SK-N-SH (cell line): ENCODE data around the gene ARRDC3. TPM values are rescaled to one million over a fixed set of nuclear protein-coding genes. Genes with fewer than 3 reads are reported as not detected.
"Not testable (repeated sequence)": the region's sequence is repeated elsewhere in the genome, so short reads cannot be mapped to it uniquely, and the experiment has no call there.

ENCODE experiments used
- CTCF ChIA-PET: fragments of 300-600, 350-600 bp; formaldehyde crosslinking; extraction: SDS; loops from one replicate; lab custom pipeline; 2021; lab: Yijun Ruan, JAX
- POLR2A ChIA-PET: fragments of 350-600 bp; sonication (Branson Sonifier 250); formaldehyde crosslinking; extraction: SDS; loops from one replicate; lab custom pipeline; 2020; ENCODE audit warnings: antibody characterized with exemption, inconsistent platforms; lab: Yijun Ruan, JAX
- DNase-seq: peaks from one replicate; pipeline ENCODE4 v3.0.0; 2012
- H2AFZ ChIP-seq: fragments of 200-600 bp; sonication (generic); 2 replicates; pipeline ENCODE4 v1.8.1; 2016; ENCODE audit warnings: antibody characterized with exemption, mild to moderate bottlenecking, low read depth
- H3F3A ChIP-seq: fragments of 200-600 bp; sonication (generic); replicated peaks from 2 replicates; pipeline ENCODE3; 2016; ENCODE audit warnings: antibody characterized with exemption, mild to moderate bottlenecking; ENCODE audit not compliant: insufficient read depth
- H3K27ac ChIP-seq, 2 experiments: fragments of 200-500 bp in 1 of 2; fragments of 200-600 bp in 1 of 2; sonication (Bioruptor generic) in 1 of 2; sonication (generic), shearing (Covaris generic) in 1 of 2; 2 replicates each; pipeline versions ENCODE4 v1.5.1 to v1.6.1; 2014 to 2016; ENCODE audit warnings: low read depth in 2 of 2, inconsistent platforms in 1 of 2, low read length in 1 of 2, mild to moderate bottlenecking in 1 of 2, mixed read lengths in 1 of 2
- H3K27me3 ChIP-seq: fragments of 200-600 bp; sonication (generic), shearing (Covaris generic); 2 replicates; pipeline ENCODE4 v1.6.1; 2016; ENCODE audit warnings: mixed run types; ENCODE audit not compliant: insufficient read depth
- H3K36me3 ChIP-seq, 2 experiments: fragments of 200-500 bp in 1 of 2; fragments of 200-600 bp in 1 of 2; sonication (Bioruptor generic) in 1 of 2; sonication (generic) in 1 of 2; replicated peaks in 1 of 2; 2 replicates each; pipeline versions ENCODE3 to v1.5.1; 2014 to 2016; ENCODE audit warnings: low read length in 1 of 2, mild to moderate bottlenecking in 1 of 2; ENCODE audit not compliant: insufficient read depth in 2 of 2, control insufficient read depth in 1 of 2
- H3K4me1 ChIP-seq, 2 experiments: fragments of 200-500 bp in 1 of 2; fragments of 200-600 bp in 1 of 2; sonication (Bioruptor generic) in 1 of 2; sonication (generic), shearing (Covaris generic) in 1 of 2; 2 replicates each; pipeline versions ENCODE4 v1.5.1 to v1.6.1; 2014 to 2016; ENCODE audit warnings: low read depth in 1 of 2, low read length in 1 of 2, mixed run types in 1 of 2; ENCODE audit not compliant: insufficient read depth in 2 of 2, control insufficient read depth in 1 of 2
- H3K4me2 ChIP-seq: fragments of 200-600 bp; sonication (generic), shearing (Covaris generic); 2 replicates; pipeline ENCODE4 v1.6.1; 2017; ENCODE audit warnings: mixed run types
- H3K4me3 ChIP-seq, 2 experiments: fragments of 200-500 bp in 1 of 2; fragments of 200-600 bp in 1 of 2; sonication (Bioruptor generic) in 1 of 2; sonication (generic), shearing (Covaris generic) in 1 of 2; 2 replicates each; pipeline versions ENCODE4 v1.5.1 to v1.8.1; 2014 to 2016; ENCODE audit warnings: low read depth in 2 of 2, inconsistent platforms in 1 of 2, low read length in 1 of 2, mild to moderate bottlenecking in 1 of 2, mixed read lengths in 1 of 2, moderate library complexity in 1 of 2
- H3K79me2 ChIP-seq: fragments of 200-600 bp; sonication (generic); 2 replicates; pipeline ENCODE4 v1.8.1; 2017; ENCODE audit warnings: mild to moderate bottlenecking; ENCODE audit not compliant: insufficient read depth
- H3K9ac ChIP-seq: fragments of 200-600 bp; sonication (generic); 2 replicates; pipeline ENCODE4 v1.6.1; 2017; ENCODE audit warnings: mixed run types
- H3K9me2 ChIP-seq: fragments of 200-600 bp; sonication (generic); 2 replicates; pipeline ENCODE4 v1.6.1; 2017; ENCODE audit warnings: mixed run types
- H3K9me3 ChIP-seq: fragments of 200-600 bp; sonication (generic); 2 replicates; pipeline ENCODE4 v1.6.1; 2017; ENCODE audit warnings: mixed run types, mild to moderate bottlenecking, moderate library complexity
- H4K20me1 ChIP-seq: fragments of 200-600 bp; sonication (generic); 2 replicates; pipeline ENCODE4 v1.6.1; 2017; ENCODE audit warnings: mild to moderate bottlenecking, mixed run types; ENCODE audit not compliant: insufficient read depth
- ELF1 ChIP-seq: IDR thresholded peaks from 2 replicates; pipeline ENCODE4 v1.4.0; 2012
- EZH2phosphoT487 ChIP-seq: fragments of 200-600 bp; sonication (generic); IDR thresholded peaks from 2 replicates; pipeline ENCODE4 v1.6.1; 2017; ENCODE audit warnings: low read depth, mixed run types, mild to moderate bottlenecking, antibody characterized with exemption, moderate library complexity, borderline replicate concordance
- GABPA ChIP-seq: IDR thresholded peaks from 2 replicates; pipeline ENCODE4 v1.4.0; 2012; ENCODE audit warnings: low read depth, mild to moderate bottlenecking
- GATA2 ChIP-seq: sonication (generic); formaldehyde crosslinking; IDR thresholded peaks from 2 replicates; pipeline ENCODE4 v1.5.0; 2020; ENCODE audit warnings: mild to moderate bottlenecking, missing genetic modification reagents
- MXI1 ChIP-seq: IDR thresholded peaks from 2 replicates; pipeline ENCODE4 v1.6.1; 2012; ENCODE audit warnings: mild to moderate bottlenecking, low read depth, low read length, improper control_type of control experiment
- NFIC ChIP-seq: IDR thresholded peaks from 2 replicates; pipeline ENCODE4 v1.4.0; 2012; ENCODE audit warnings: borderline replicate concordance
- NRF1 ChIP-seq: IDR thresholded peaks from 2 replicates; pipeline ENCODE4 v1.6.1; 2012; ENCODE audit warnings: low read depth, mild to moderate bottlenecking, low read length
- RAD21 ChIP-seq: IDR thresholded peaks from 2 replicates; pipeline ENCODE4 v1.6.1; 2012; ENCODE audit warnings: mild to moderate bottlenecking, low read length
- RFX5 ChIP-seq: IDR thresholded peaks from 2 replicates; pipeline ENCODE4 v1.6.1; 2012; ENCODE audit warnings: mild to moderate bottlenecking, improper control_type of control experiment, low read length
- SIN3A ChIP-seq: IDR thresholded peaks from 2 replicates; pipeline ENCODE4 v1.6.1; 2012; ENCODE audit warnings: low read depth, mild to moderate bottlenecking, low read length, moderate library complexity, borderline replicate concordance
- SMC3 ChIP-seq: IDR thresholded peaks from 2 replicates; pipeline ENCODE4 v1.6.1; 2012; ENCODE audit warnings: low read depth, low read length, improper control_type of control experiment
- TAF1 ChIP-seq: IDR thresholded peaks from 2 replicates; pipeline ENCODE4 v1.6.1; 2012; ENCODE audit warnings: low read depth, mild to moderate bottlenecking, low read length, moderate library complexity, borderline replicate concordance
- TCF12 ChIP-seq: IDR thresholded peaks from 2 replicates; pipeline ENCODE4 v1.4.0; 2012
- WGBS: methylation state at CpG from one replicate; pipeline ENCODE4 v1.1.6; 2017; ENCODE audit warnings: low lambda C conversion rate; 5-methylcytosine and 5-hydroxymethylcytosine counted together
- polyA plus RNA-seq, 3 experiments: library from polyadenylated mRNA; depleted of rRNA; stranded (reverse); fragments of >200 nt; gene quantifications; 2 replicates each; pipeline ENCODE4 v1.2.3, GENCODE V29; 2012
- TF ChIP-seq, protein P1 (sequence below): IDR thresholded peaks from 2 replicates; pipeline ENCODE4 v1.4.0; 2012; ENCODE audit warnings: low read depth, borderline replicate concordance
- TF ChIP-seq, protein P2 (sequence below): IDR thresholded peaks from 2 replicates; pipeline ENCODE4 v1.4.0; 2012; ENCODE audit warnings: low read depth
- TF ChIP-seq, protein P3 (sequence below): fragments of 150-350 bp; IDR thresholded peaks from 2 replicates; pipeline ENCODE4 v1.6.1; 2017; ENCODE audit warnings: antibody characterized with exemption, low read length, low read depth, borderline replicate concordance
- TF ChIP-seq, protein P4 (sequence below): fragments of 200-600 bp; sonication (generic); IDR thresholded peaks from 2 replicates; pipeline ENCODE4 v1.6.1; 2017; ENCODE audit warnings: antibody characterized with exemption, mild to moderate bottlenecking, moderate library complexity
- TF ChIP-seq, protein P5 (sequence below): IDR thresholded peaks from 2 replicates; pipeline ENCODE4 v1.4.0; 2012; ENCODE audit warnings: low read depth, borderline replicate concordance

Gene ARRDC3
- polyA plus RNA-seq, 1 of the 3 experiments (the other 2 are of a cell fraction) = 26.0 TPM

DNA sequence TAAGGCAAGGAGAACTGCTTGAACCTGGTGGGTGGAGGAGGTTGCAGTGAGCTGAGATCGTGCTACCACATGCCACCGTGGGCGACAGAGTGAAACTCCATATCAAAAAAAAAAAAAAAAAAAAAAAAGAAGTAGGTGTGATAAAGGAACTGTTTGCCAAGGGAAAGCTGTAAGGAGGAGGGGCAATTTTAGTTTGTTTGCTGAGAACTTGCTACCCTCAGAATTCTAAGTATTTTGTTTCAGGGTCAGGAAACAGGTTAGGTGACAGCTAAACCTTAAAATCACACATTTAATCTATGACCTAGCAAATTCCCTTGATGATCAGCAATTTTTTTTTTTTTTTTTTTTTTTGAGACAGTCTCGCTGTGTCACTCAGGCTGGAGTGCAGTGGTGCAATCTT is 7.2 kb upstream of the ARRDC3 start (continued):
- TF ChIP-seq TAF1 (no peak), EZH2phosphoT487 (no peak), NFIC (no peak), SMC3 (no peak), ELF1 (no peak), SIN3A (no peak), GABPA (no peak)

DNA sequence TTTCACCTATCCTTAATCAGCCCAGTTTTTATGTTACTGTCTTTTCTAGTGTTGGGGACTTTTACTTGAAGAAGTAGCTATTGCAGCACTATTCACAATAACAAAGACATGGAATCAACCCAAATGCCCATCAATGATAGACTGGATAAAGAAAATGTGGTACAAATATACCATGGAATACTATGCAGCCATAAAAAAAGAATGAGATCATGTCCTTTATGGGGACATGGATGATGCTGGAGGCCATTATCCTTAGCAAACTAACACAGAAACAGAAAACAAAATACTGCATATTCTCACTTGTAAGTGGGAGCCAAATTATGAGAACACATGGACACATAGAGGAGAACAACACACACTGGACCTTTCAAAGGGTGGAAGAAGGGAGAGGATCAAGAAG is 6.4 kb upstream of the ARRDC3 start:
- H4K20me1 ChIP-seq, H2AFZ ChIP-seq, H3K4me2 ChIP-seq, H3K27me3 ChIP-seq, H3K79me2 ChIP-seq, H3K36me3 ChIP-seq, H3K27ac ChIP-seq, H3K4me1 ChIP-seq, H3K4me3 ChIP-seq, H3K9me2 ChIP-seq, H3F3A ChIP-seq, POLR2A ChIA-PET, H3K9ac ChIP-seq, H3K9me3 ChIP-seq, DNase-seq: not testable (repeated sequence)
- CTCF ChIA-PET = interaction anchor here (1.7 to 2.6 kb wide), 2 partner anchors 170 to 369 kb away, joined by 4 to 6 read pairs; no protein-coding TSS in a partner anchor

DNA sequence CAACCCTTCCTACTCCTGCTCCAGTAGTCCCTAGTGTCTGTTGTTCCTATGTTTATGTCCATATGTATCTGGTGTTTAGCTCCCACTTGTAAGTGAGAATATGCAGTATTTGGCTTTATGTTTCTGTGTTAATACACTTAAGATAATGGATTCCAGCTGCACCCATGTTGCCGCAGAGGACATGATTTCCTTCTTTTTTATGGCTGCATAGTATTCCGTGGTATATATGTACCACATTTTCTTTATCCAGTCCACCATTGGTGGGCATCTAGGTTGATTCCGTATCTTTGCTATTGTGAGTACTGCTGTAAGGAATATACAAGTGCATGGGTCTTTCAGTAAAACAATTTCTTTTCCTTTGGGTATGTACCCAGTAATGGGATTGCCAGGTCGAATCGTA is 5.2 kb upstream of the ARRDC3 start:
- H2AFZ ChIP-seq = no peak overlapping the region
- no peak overlapping the region for H3K27ac ChIP-seq
- H3K4me3 ChIP-seq = no peak overlapping the region
- DNase-seq = no peak
- no peaks in the 10 kb centered on the region for H3K36me3 ChIP-seq
- peaks cover 0 to 5% of the 10 kb centered on the region in 2 experiments; a peak in 2 of 4 replicates for H3K4me1 ChIP-seq
- peaks cover 4% of the 10 kb centered on the region; the same call in 1 of the 2 replicates for H3K79me2 ChIP-seq
- H3K4me2 ChIP-seq = no peak overlapping the region
- ChIA-PET CTCF (interaction anchor here (0.9 to 7.2 kb wide), 5 partner anchors 19 to 454 kb away, joined by 3 to 128 read pairs (median 6); no protein-coding TSS in a partner anchor), POLR2A (no interaction called here)
- no peak overlapping the region for H3K9ac ChIP-seq
- no peaks in the 10 kb centered on the region for H4K20me1 ChIP-seq
- H3K9me3 ChIP-seq = no peaks in the 10 kb centered on the region
- no peaks in the 10 kb centered on the region for H3K27me3 ChIP-seq
- WGBS = 93% methylated on average over 5 of the region's 5 CpGs
- no peak for TF ChIP-seq ELF1
- TF ChIP-seq, protein P1, sequence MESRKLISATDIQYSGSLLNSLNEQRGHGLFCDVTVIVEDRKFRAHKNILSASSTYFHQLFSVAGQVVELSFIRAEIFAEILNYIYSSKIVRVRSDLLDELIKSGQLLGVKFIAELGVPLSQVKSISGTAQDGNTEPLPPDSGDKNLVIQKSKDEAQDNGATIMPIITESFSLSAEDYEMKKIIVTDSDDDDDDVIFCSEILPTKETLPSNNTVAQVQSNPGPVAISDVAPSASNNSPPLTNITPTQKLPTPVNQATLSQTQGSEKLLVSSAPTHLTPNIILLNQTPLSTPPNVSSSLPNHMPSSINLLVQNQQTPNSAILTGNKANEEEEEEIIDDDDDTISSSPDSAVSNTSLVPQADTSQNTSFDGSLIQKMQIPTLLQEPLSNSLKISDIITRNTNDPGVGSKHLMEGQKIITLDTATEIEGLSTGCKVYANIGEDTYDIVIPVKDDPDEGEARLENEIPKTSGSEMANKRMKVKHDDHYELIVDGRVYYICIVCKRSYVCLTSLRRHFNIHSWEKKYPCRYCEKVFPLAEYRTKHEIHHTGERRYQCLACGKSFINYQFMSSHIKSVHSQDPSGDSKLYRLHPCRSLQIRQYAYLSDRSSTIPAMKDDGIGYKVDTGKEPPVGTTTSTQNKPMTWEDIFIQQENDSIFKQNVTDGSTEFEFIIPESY = no peak
- no peak for TF ChIP-seq EZH2phosphoT487
- TF ChIP-seq GATA2 (CRISPR knock-in tag) = no peak
- no peak for TF ChIP-seq SIN3A
- TF ChIP-seq, protein P2, sequence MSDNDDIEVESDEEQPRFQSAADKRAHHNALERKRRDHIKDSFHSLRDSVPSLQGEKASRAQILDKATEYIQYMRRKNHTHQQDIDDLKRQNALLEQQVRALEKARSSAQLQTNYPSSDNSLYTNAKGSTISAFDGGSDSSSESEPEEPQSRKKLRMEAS = no peak
- TF ChIP-seq NRF1 = no peak
- TF ChIP-seq, protein P3, sequence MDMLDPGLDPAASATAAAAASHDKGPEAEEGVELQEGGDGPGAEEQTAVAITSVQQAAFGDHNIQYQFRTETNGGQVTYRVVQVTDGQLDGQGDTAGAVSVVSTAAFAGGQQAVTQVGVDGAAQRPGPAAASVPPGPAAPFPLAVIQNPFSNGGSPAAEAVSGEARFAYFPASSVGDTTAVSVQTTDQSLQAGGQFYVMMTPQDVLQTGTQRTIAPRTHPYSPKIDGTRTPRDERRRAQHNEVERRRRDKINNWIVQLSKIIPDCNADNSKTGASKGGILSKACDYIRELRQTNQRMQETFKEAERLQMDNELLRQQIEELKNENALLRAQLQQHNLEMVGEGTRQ = no peak
- TF ChIP-seq MXI1 = no peak
- TF ChIP-seq SMC3 = no peak
- TF ChIP-seq RFX5 = no peak
- no peak for TF ChIP-seq RAD21
- TF ChIP-seq, protein P4, sequence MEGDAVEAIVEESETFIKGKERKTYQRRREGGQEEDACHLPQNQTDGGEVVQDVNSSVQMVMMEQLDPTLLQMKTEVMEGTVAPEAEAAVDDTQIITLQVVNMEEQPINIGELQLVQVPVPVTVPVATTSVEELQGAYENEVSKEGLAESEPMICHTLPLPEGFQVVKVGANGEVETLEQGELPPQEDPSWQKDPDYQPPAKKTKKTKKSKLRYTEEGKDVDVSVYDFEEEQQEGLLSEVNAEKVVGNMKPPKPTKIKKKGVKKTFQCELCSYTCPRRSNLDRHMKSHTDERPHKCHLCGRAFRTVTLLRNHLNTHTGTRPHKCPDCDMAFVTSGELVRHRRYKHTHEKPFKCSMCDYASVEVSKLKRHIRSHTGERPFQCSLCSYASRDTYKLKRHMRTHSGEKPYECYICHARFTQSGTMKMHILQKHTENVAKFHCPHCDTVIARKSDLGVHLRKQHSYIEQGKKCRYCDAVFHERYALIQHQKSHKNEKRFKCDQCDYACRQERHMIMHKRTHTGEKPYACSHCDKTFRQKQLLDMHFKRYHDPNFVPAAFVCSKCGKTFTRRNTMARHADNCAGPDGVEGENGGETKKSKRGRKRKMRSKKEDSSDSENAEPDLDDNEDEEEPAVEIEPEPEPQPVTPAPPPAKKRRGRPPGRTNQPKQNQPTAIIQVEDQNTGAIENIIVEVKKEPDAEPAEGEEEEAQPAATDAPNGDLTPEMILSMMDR = no peak
- no peak for TF ChIP-seq TCF12
- TF ChIP-seq, protein P5, sequence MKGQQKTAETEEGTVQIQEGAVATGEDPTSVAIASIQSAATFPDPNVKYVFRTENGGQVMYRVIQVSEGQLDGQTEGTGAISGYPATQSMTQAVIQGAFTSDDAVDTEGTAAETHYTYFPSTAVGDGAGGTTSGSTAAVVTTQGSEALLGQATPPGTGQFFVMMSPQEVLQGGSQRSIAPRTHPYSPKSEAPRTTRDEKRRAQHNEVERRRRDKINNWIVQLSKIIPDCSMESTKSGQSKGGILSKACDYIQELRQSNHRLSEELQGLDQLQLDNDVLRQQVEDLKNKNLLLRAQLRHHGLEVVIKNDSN = no peak
- peaks cover 9% of the 10 kb centered on the region for H3F3A ChIP-seq
- H3K9me2 ChIP-seq = no peaks in the 10 kb centered on the region
